ENCODE results near the gene EXOC2.

Gene EXOC2

DNA sequence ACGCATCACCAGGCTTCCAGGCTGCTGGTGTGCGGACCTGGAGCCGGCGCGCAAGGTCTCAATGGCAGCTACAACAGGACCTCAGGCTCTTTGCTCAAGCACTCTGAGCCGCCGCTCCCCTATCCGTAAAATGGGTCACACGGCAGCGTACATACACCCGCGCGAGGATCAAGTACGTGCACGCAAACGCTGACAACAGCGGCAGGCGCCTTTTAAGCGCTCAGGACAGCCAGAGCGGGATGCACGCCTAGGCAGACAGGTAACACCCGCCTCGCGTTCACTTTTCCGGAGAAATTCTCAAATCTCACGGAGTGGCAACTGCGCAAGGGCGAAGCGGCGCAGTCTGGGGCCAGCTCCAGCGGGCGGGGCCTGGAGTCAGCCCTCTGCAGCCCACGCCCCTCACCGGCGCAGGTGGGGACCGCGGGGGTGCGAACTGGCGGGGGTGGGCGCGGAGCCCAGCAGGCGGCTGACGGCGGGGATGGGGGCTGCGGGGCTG is 535 bp downstream of the EXOC2 start:
- no peak overlapping the region for H3K27ac Mint-ChIP-seq
- peaks cover 25% of the 10 kb centered on the region for H3K4me1 Mint-ChIP-seq
- DNase-seq = peak; percentile 57
- no peaks in the 10 kb centered on the region for H3K36me3 Mint-ChIP-seq (ENCODE audit: low read depth)
- peaks cover 16% of the 10 kb centered on the region for H3K27me3 Mint-ChIP-seq (ENCODE audit: low read depth, poor library complexity)
- H3K4me3 Mint-ChIP-seq = peak overlapping the region; percentile 88
- H3K9me3 Mint-ChIP-seq = no peaks in the 10 kb centered on the region
- TF ChIP-seq, protein P1, sequence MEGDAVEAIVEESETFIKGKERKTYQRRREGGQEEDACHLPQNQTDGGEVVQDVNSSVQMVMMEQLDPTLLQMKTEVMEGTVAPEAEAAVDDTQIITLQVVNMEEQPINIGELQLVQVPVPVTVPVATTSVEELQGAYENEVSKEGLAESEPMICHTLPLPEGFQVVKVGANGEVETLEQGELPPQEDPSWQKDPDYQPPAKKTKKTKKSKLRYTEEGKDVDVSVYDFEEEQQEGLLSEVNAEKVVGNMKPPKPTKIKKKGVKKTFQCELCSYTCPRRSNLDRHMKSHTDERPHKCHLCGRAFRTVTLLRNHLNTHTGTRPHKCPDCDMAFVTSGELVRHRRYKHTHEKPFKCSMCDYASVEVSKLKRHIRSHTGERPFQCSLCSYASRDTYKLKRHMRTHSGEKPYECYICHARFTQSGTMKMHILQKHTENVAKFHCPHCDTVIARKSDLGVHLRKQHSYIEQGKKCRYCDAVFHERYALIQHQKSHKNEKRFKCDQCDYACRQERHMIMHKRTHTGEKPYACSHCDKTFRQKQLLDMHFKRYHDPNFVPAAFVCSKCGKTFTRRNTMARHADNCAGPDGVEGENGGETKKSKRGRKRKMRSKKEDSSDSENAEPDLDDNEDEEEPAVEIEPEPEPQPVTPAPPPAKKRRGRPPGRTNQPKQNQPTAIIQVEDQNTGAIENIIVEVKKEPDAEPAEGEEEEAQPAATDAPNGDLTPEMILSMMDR (IDR thresholded peaks at IDR 0.05) = no peak

DNA sequence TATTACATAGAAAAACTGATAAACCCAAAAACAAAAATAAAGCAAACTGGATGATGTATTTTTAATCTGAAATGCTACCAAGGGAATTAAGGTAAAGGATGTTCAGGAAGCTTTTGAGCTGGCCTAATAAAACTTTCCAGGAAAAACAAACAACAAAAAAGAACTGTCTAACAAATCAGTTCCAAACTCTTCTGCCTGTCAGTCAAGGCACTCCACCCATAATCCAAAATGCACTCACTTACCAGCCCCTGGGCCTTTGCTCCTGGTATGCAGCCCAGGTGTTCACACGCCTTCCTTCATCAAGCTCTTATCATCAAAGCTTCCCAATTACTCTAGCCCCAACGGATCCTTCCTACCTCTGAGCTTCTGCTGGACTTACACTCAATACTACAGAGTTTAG is 3.7 kb downstream of the EXOC2 start:
- Mint-ChIP-seq H3K27me3 (ENCODE audit: low read depth, poor library complexity) (peaks cover 33% of the 10 kb centered on the region), H3K36me3 (ENCODE audit: low read depth) (no peaks in the 10 kb centered on the region), H3K4me3 (no peak overlapping the region), H3K27ac (no peak overlapping the region), H3K9me3 (no peaks in the 10 kb centered on the region), H3K4me1 (peaks cover 35% of the 10 kb centered on the region)
- DNase-seq = no peak
- TF ChIP-seq, protein P1 (IDR thresholded peaks at IDR 0.05) = no peak

DNA sequence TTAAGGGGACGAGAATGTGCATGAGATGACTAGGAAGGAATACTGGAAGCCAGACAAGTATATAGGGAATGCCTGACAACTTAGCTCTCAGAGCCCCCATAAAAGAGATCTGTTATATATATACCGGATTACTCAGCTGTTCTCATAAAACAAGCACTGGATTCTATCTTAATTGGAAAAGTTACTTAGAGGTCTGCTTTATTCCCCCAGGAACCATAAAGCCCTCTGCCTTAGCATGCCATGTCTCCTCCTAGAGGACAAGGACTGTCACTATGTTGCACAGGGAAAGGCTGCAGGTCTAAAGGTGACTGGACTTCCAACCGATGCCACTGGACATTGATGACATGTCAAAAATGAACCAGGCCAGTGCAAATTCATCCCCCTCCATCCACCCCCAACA is 6.4 kb downstream of the EXOC2 start:
- H3K4me3 Mint-ChIP-seq = no peak overlapping the region
- no peak overlapping the region for H3K27ac Mint-ChIP-seq
- TF ChIP-seq, protein P1 (IDR thresholded peaks at IDR 0.05) = peak; percentile 24
- H3K36me3 Mint-ChIP-seq (ENCODE audit: low read depth) = no peaks in the 10 kb centered on the region
- peaks cover 34% of the 10 kb centered on the region for H3K4me1 Mint-ChIP-seq
- no peaks in the 10 kb centered on the region for H3K9me3 Mint-ChIP-seq
- no peak for DNase-seq
- peaks cover 47% of the 10 kb centered on the region for H3K27me3 Mint-ChIP-seq (ENCODE audit: low read depth, poor library complexity)

DNA sequence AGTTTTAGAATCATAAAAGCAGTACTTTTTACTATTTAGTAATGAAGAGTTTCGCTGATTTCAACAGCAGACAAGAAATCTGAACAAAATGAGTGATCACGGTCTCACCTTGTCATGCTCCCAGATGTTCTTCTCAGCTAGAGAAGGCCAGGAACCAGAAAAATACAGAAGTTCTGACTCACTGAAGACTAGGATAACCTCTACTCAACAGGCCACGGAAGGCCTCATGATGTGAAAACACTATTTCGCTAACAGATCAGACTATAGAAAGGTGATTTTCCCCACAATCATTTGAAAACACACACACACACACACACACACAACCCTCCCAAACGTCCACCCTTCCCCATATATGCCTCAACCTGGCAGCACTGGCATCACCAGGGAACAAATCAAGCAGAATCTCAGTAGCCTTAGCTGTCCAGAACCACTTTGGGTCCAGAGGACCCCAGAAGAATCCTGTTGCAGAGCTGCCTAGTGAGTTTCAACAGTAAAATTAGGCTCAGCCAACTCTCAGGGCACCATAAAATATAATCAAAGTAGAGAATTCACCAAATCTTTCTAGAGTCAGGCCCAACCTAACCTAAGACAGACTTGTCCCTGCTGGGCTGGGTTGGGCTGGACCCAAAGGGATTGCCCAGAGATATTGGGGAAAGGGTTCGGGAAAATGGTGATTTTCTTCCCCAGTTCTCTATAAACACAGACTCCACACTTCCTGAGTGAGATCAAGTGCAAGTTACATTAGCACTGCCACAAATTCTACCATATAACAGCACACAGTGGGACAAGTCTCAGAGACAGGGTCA is 7.9 kb downstream of the EXOC2 start:
- Mint-ChIP-seq H3K9me3 (no peaks in the 10 kb centered on the region), H3K27ac (no peak overlapping the region), H3K4me1 (peaks cover 35% of the 10 kb centered on the region), H3K36me3 (ENCODE audit: low read depth) (no peaks in the 10 kb centered on the region), H3K4me3 (no peak overlapping the region), H3K27me3 (ENCODE audit: low read depth, poor library complexity) (peaks cover 59% of the 10 kb centered on the region)
- TF ChIP-seq, protein P1 (IDR thresholded peaks at IDR 0.05) = no peak
- DNase-seq = no peak

DNA sequence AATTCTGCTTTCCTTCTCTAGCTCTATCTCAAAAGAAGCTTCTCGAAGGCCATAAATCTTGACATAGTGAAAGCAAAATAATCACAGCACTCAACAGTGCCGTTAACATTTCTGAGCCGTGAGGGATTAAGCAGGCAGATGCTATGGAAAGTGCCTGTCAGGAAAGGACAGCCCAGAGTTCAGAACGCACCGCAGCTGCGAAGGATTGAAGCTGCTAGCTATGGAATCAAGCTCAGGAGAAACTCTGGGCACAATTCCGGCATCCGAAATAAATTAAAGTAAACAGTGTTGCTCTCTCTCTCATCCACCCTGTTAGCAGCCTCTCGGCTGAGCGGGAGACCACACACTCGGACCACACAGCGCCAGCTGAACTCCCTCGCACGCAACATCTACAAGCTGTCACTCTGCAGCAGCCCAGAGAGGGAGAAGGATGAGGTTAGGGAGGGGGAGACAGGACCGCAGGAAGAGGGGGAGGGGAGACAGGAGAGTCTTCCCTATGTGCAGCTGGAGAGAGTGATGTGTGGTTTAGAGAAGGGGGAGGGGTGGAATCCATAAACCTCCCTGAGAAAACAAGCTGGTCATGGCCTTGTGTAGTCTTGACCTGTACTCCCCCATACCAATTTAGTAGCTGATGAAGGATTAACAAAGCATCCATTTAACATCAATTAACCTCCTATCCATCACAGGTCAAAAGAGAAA is 9.0 kb downstream of the EXOC2 start:
- Mint-ChIP-seq H3K4me3 (peak overlapping the region; percentile 48), H3K27ac (no peak overlapping the region), H3K36me3 (ENCODE audit: low read depth) (peaks cover 4% of the 10 kb centered on the region), H3K27me3 (ENCODE audit: low read depth, poor library complexity) (peaks cover 66% of the 10 kb centered on the region), H3K4me1 (peaks cover 35% of the 10 kb centered on the region), H3K9me3 (no peaks in the 10 kb centered on the region)
- TF ChIP-seq, protein P1 (IDR thresholded peaks at IDR 0.05) = no peak
- peak; percentile 70 for DNase-seq
